KOPT-K1 (cell line): ENCODE data around the gene VIM.

Experiments used
- H3K27ac ChIP-seq: fragments of 200-600 bp; sonication (generic); 2 replicates; pipeline ENCODE4 v1.5.1; 2016; ENCODE audit warnings: antibody characterized with exemption, mild to moderate bottlenecking, low read depth, low read length; ENCODE audit not compliant: poor library complexity, severe bottlenecking
- H3K36me3 ChIP-seq: fragments of 200-600 bp; sonication (generic); 2 replicates; pipeline ENCODE4 v1.5.1; 2017; ENCODE audit warnings: antibody characterized with exemption, mild to moderate bottlenecking, low read length, moderate library complexity; ENCODE audit not compliant: insufficient read depth
- H3K9me3 ChIP-seq: fragments of 200-600 bp; sonication (generic); 2 replicates; pipeline ENCODE4 v1.5.1; 2017; ENCODE audit warnings: antibody characterized with exemption, low read length, mild to moderate bottlenecking; ENCODE audit not compliant: insufficient read depth, poor library complexity, severe bottlenecking

VIM gene

DNA sequence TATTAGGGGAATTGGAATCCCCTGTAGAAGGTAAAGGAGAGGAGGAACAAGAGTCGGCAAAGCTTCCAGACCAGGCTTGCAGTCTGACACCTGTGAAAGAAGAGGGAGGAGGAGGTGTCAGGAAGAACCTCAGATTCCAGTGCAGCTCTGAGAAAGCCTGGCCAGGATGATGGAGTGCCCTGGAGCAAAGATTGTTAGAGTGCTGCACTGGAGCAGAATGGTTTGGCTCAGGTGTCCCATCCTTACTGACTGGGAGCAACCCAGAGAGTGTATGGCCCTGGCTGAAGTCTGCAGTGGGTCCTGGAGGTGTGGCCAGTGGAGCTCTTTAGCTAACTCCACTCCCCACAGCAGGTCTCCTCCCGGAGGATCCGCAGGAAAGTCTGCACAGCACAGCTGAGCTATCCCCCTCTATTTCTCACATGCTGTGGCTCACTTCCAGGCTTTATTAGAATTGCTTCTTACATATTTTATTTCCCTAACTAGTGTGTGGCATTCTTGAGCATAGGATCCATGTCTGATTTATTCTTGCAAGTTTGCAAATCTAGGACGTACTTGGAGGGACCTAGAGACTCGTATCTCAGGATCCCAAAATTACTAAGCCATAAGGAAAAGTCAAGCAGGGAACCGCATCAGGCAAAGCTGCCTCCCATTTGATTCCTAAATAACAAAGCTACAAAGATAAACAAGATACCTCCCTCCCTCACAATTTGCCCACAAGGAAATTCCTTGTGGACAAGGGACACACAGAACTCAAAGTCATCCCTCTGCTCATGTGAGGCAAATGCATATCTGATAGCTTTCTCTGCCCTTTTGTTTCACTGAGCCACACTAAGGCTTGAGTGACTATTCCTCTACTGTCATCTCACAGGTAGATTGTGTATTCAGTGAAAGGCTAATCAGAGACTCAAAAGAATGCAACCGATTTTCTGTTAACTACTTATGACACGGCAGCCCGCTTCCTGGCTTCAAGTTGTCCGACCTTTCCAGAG, 58.8 kb downstream of the VIM start:
- Histone ChIP-seq H3K27ac (no peak overlapping the region), H3K36me3 (no peaks in the 10 kb centered on the region), H3K9me3 (peaks cover 15% of the 10 kb centered on the region)
